Tibial nerve (tissue), 4 donors: Measurements from ENCODE around the gene DDX10.

Source experiments
- CTCF ChIP-seq, 5 experiments: fragments of 200-600 bp in 3 of 5; fragments of 450-650 bp in 2 of 5; sonication (generic) in 3 of 5; IDR thresholded peaks; one replicate each; pipeline ENCODE4 v1.5.1; 2016 to 2019; ENCODE audit warnings: antibody characterized with exemption in 5 of 5, mild to moderate bottlenecking in 3 of 5, moderate library complexity in 2 of 5
- EP300 ChIP-seq, 2 donors: sonication (generic); formaldehyde crosslinking; IDR thresholded peaks; one replicate each; pipeline ENCODE4 v1.6.1; 2017; ENCODE audit warnings: antibody characterized with exemption in 2 of 2, mild to moderate bottlenecking in 1 of 2

- TF ChIP-seq CTCF (IDR thresholded peaks at IDR 0.05): no peak
- no peak for TF ChIP-seq EP300 (IDR thresholded peaks at IDR 0.05)
Observed at GRCh38 chr11:108921211-108921610, 256.3 kb downstream of the DDX10 start.
